GM10266 (cell line): ENCODE data around the gene ELOVL4.

Source experiments
- DNase-seq: peaks from one replicate; pipeline ENCODE4 v3.0.0; 2012; ENCODE audit errors: extremely low spot score
- CTCF ChIP-seq: IDR thresholded peaks from 2 replicates; pipeline ENCODE4 v1.5.1; 2012; ENCODE audit warnings: mild to moderate bottlenecking, low read depth; ENCODE audit not compliant: control insufficient read depth, insufficient read depth; ENCODE audit errors: missing control alignments

The ELOVL4 gene

DNA sequence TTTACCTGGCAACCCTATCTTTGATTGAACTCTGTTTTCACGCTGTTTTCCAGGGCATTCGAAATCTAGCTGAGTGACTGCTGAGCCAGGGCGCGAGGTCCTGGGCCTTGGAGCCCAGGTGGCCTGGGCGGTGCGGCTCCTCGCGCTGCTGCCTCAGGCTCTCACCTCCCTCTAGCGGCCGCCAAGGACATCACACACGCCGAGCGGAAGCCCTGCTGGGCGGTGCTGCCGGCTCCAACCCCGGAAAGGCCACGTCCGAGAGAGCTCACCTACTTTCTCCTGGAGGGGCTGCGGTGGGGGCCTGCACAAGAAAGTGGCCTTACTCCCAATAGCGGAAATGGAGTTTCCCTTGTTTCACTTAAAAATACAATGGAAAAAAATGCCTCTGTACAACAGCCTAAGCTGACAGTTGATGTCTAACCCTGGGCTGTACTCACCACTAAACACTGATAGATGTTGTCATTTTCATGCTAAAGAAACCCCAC lies 77.7 kb downstream of the ELOVL4 start:
- peak; percentile 79 for DNase-seq
- peak; percentile 98 for TF ChIP-seq CTCF

DNA sequence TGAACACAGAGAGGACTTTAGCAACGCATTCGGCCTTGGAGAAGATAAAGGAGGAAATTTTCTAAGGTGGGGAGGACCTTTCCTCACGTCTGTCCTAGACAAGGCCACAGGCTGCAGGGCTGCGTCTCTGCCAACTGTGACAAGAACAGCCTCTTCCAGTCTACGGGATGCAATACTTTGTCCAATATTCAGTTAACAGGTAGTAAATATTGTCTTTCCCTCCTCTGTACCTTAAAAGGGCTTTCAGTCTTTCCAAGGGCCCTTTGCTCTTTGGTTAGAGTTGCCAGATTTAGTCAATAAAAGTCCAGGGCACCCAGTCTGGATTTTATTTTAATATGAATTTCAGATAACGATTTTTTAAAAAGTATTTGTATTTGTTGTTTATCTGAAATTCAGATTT lies 78.2 kb downstream of the ELOVL4 start:
- TF ChIP-seq CTCF, result no peak
- no peak for DNase-seq

DNA sequence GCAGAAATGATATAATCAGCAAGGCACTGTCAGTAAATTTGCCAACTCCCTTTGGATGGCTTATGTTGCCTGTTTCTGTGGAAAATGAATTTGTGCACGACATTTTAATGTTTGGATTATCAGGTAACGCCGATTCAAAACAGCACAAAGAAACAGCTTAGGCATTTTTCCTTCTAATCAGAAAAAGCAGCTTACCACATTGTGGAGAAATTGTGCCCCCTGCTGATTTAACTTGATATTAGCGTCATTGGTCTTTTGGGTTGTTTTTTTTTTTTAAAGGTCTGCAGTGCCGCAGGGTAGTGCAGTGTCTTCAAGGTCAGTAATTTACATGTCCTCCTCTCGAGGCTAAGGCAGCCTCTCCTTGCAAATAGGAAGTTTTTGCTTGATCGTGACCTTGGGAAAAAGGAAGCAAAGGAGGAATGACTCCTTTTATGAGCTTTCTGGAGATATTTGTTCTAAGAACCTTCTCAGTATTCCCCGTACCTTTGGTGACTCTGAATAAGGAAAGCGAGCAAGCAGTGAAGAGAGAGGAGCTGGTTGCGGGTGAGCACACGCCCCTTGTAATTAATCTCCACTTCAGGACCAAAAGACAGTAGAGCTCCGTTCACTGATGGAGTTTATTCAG lies 79.1 kb downstream of the ELOVL4 start:
- TF ChIP-seq CTCF, result peak; percentile 62
- peak; percentile 60 for DNase-seq
